Fibroblast of lung (primary cell): ENCODE results near the gene TENM3. TPM values are rescaled to one million over a fixed set of nuclear protein-coding genes. Genes with fewer than 3 reads are reported as not detected.

Source experiments
- DNase-seq, 2 donors: peaks; one replicate each; pipeline versions ENCODE4 v3.0.0 to v3.0.0-alpha.2; 2010; ENCODE audit warnings: low read depth in 2 of 2
- H2AFZ ChIP-seq: 2 replicates; pipeline ENCODE4 v1.5.1; 2012; ENCODE audit warnings: low read length, control low read depth, inconsistent platforms
- H3K27ac ChIP-seq: 2 replicates; pipeline ENCODE4 v1.5.1; 2011; ENCODE audit warnings: low read length, control low read depth; ENCODE audit not compliant: insufficient read depth
- H3K27me3 ChIP-seq: 2 replicates; pipeline ENCODE4 v1.5.1; 2011; ENCODE audit warnings: mild to moderate bottlenecking, low read length; ENCODE audit not compliant: control insufficient read depth, insufficient read depth
- H3K36me3 ChIP-seq: 2 replicates; pipeline ENCODE4 v1.5.1; 2011; ENCODE audit warnings: low read length; ENCODE audit not compliant: control insufficient read depth, insufficient read depth
- H3K4me1 ChIP-seq: 2 replicates; pipeline ENCODE4 v1.5.1; 2011; ENCODE audit warnings: low read length; ENCODE audit not compliant: control insufficient read depth, insufficient read depth; ENCODE audit errors: extremely low read depth
- H3K4me2 ChIP-seq: 2 replicates; pipeline ENCODE4 v1.5.1; 2011; ENCODE audit warnings: low read length, control low read depth; ENCODE audit not compliant: insufficient read depth; ENCODE audit errors: extremely low read depth
- H3K4me3 ChIP-seq, 4 experiments: fragments of 200-600 bp in 1 of 4; sonication (generic) in 1 of 4; replicated peaks in 1 of 4; 2 replicates each; pipeline ENCODE4 v1.5.1; 2011 to 2016; ENCODE audit warnings: low read length in 4 of 4, low read depth in 3 of 4, mild to moderate bottlenecking in 3 of 4, control low read depth in 2 of 4, inconsistent platforms in 1 of 4, mixed read lengths in 1 of 4; ENCODE audit not compliant: insufficient read depth in 1 of 4; ENCODE audit errors: control extremely low read depth in 1 of 4
- H3K79me2 ChIP-seq: 2 replicates; pipeline ENCODE4 v1.5.1; 2012; ENCODE audit warnings: mild to moderate bottlenecking, low read length, inconsistent platforms; ENCODE audit not compliant: control insufficient read depth, insufficient read depth
- H3K9ac ChIP-seq: 2 replicates; pipeline ENCODE4 v1.5.1; 2011; ENCODE audit warnings: mild to moderate bottlenecking, low read length, control low read depth; ENCODE audit not compliant: insufficient read depth
- H3K9me3 ChIP-seq: 2 replicates; pipeline ENCODE4 v1.5.1; 2012; ENCODE audit warnings: low read depth, low read length; ENCODE audit not compliant: control insufficient read depth, insufficient read depth
- H4K20me1 ChIP-seq: 2 replicates; pipeline ENCODE4 v1.5.1; 2011; ENCODE audit warnings: low read length; ENCODE audit not compliant: control insufficient read depth, insufficient read depth; ENCODE audit errors: extremely low read depth
- EZH2 ChIP-seq: IDR thresholded peaks from 2 replicates; pipeline ENCODE4 v1.5.1; 2012; ENCODE audit warnings: low read length, control low read depth, mild to moderate bottlenecking; ENCODE audit errors: missing control alignments
- polyA plus RNA-seq, 2 donors: library from polyadenylated mRNA; depleted of rRNA in 1 of 2; stranded (reverse) in 1 of 2; unstranded in 1 of 2; fragments of >200 nt; gene quantifications; 2 replicates each; pipeline ENCODE4 v1.2.1, GENCODE V29; 2011 to 2012; ENCODE audit warnings: missing spikeins in 1 of 2
- total RNA-seq: library from RNA; depleted of rRNA; stranded (reverse); fragments of >200 nt; gene quantifications from 2 replicates; pipeline ENCODE4 v1.2.1, GENCODE V29; 2014
- TF ChIP-seq, protein P1 (sequence below), 2 donors: IDR thresholded peaks in 1 of 2; conservative IDR thresholded peaks in 1 of 2; 1 replicate in 1 of 2; 2 replicates in 1 of 2; pipeline ENCODE4 v1.5.1; 2011 to 2012; ENCODE audit warnings: low read length in 2 of 2, control low read depth in 1 of 2, inconsistent platforms in 1 of 2, low read depth in 1 of 2, mild to moderate bottlenecking in 1 of 2

Gene TENM3
- total and polyA plus RNA-seq, 2 donors (not counting 1 experiment from before 2014, with no cell fraction given) = 2.7 to 3.6 TPM

DNA sequence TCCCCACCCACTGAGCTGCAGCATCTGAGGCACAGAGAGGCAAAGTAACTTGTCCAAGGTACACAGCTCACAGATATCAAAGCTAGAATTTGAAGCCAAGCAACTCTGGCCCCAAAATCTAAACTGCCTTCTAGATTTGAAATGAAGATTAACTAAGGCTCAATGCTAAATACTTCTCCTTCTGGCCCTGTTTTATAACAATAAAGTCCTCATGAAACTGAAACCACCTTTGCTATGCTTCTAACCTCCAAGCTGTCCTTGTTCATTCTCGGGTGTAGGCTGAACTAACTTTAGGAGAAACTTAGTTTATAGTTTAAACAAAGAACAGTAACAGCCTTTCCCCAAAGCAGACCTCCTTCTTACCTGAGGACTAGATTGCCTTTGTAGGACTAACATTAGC is 580.4 kb downstream of the TENM3 start:
- Histone ChIP-seq H3K27ac (no peak overlapping the region), H2AFZ (no peak overlapping the region), H3K27me3 (no peaks in the 10 kb centered on the region), H3K36me3 (no peaks in the 10 kb centered on the region), H3K4me1 (no peaks in the 10 kb centered on the region), H3K4me3 (no peak overlapping the region), H4K20me1 (no peaks in the 10 kb centered on the region), H3K79me2 (no peaks in the 10 kb centered on the region), H3K9ac (no peak overlapping the region), H3K9me3 (no peaks in the 10 kb centered on the region), H3K4me2 (no peak overlapping the region)
- no peak for DNase-seq
- TF ChIP-seq, protein P1, sequence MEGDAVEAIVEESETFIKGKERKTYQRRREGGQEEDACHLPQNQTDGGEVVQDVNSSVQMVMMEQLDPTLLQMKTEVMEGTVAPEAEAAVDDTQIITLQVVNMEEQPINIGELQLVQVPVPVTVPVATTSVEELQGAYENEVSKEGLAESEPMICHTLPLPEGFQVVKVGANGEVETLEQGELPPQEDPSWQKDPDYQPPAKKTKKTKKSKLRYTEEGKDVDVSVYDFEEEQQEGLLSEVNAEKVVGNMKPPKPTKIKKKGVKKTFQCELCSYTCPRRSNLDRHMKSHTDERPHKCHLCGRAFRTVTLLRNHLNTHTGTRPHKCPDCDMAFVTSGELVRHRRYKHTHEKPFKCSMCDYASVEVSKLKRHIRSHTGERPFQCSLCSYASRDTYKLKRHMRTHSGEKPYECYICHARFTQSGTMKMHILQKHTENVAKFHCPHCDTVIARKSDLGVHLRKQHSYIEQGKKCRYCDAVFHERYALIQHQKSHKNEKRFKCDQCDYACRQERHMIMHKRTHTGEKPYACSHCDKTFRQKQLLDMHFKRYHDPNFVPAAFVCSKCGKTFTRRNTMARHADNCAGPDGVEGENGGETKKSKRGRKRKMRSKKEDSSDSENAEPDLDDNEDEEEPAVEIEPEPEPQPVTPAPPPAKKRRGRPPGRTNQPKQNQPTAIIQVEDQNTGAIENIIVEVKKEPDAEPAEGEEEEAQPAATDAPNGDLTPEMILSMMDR (conservative IDR thresholded peaks at IDR 0.05 in 1 of 2, IDR thresholded peaks at IDR 0.05 in 1 of 2; ENCODE audit: low read depth in 1 of 2, low read length in 2 of 2) = no peak
- TF ChIP-seq EZH2 = no peak

- no peak overlapping the region for H2AFZ ChIP-seq
- no peaks in the 10 kb centered on the region for H3K79me2 ChIP-seq
- no peak for DNase-seq
- H3K27me3 ChIP-seq = no peaks in the 10 kb centered on the region
- H4K20me1 ChIP-seq = no peaks in the 10 kb centered on the region
- H3K27ac ChIP-seq = no peak overlapping the region
- no peak overlapping the region for H3K9ac ChIP-seq
- no peaks in the 10 kb centered on the region for H3K36me3 ChIP-seq
- no peak overlapping the region for H3K4me2 ChIP-seq
- no peak for TF ChIP-seq EZH2
- TF ChIP-seq, protein P1 (conservative IDR thresholded peaks at IDR 0.05 in 1 of 2, IDR thresholded peaks at IDR 0.05 in 1 of 2; ENCODE audit: low read depth in 1 of 2, low read length in 2 of 2) = no peak
- H3K4me3 ChIP-seq = no peak overlapping the region
- H3K9me3 ChIP-seq = no peaks in the 10 kb centered on the region
- H3K4me1 ChIP-seq = no peaks in the 10 kb centered on the region
Measured at GRCh38 chr4:182825003-182825402, 581.8 kb downstream of the TENM3 start.

- H2AFZ ChIP-seq = no peak overlapping the region
- no peak overlapping the region for H3K4me2 ChIP-seq
- no peaks in the 10 kb centered on the region for H3K27me3 ChIP-seq
- H3K4me3 ChIP-seq = no peak overlapping the region
- H3K79me2 ChIP-seq = no peaks in the 10 kb centered on the region
- no peaks in the 10 kb centered on the region for H4K20me1 ChIP-seq
- no peaks in the 10 kb centered on the region for H3K4me1 ChIP-seq
- no peaks in the 10 kb centered on the region for H3K36me3 ChIP-seq
- no peaks in the 10 kb centered on the region for H3K9me3 ChIP-seq
- no peak for DNase-seq
- H3K27ac ChIP-seq = no peak overlapping the region
- no peak for TF ChIP-seq EZH2
- TF ChIP-seq, protein P1 (conservative IDR thresholded peaks at IDR 0.05 in 1 of 2, IDR thresholded peaks at IDR 0.05 in 1 of 2; ENCODE audit: low read depth in 1 of 2, low read length in 2 of 2) = no peak
- no peak overlapping the region for H3K9ac ChIP-seq
Measured at GRCh38 chr4:182825786-182826185, 582.6 kb downstream of the TENM3 start.
